T1000 (cell line): ENCODE data around the gene FAM53B.

Source experiments
- DNase-seq: peaks from one replicate; lab custom pipeline; 2025; ENCODE audit warnings: mixed read lengths; lab: John Stamatoyannopoulos, UW

FAM53B gene

GRCh38 chr10:124645467-124646095 is 98.6 kb downstream of the FAM53B start:
- no peak for DNase-seq

GRCh38 chr10:124644771-124645415 is 99.3 kb downstream of the FAM53B start:
- no peak for DNase-seq

- DNase-seq, result no peak
Observed at GRCh38 chr10:124644236-124644635, 99.9 kb downstream of the FAM53B start.

- no peak for DNase-seq
Observed at GRCh38 chr10:124643330-124644009, 100.7 kb downstream of the FAM53B start.

- DNase-seq, result no peak
Observed at GRCh38 chr10:124642088-124642710, 102.0 kb downstream of the FAM53B start.

GRCh38 chr10:124641282-124642087 is 102.7 kb downstream of the FAM53B start:
- no peak for DNase-seq

- DNase-seq, result no peak
Observed at GRCh38 chr10:124640538-124641231, 103.5 kb downstream of the FAM53B start.

- no peak for DNase-seq
Observed at GRCh38 chr10:124640056-124640455, 104.1 kb downstream of the FAM53B start.

- no peak for DNase-seq
Observed at GRCh38 chr10:124639646-124640045, 104.5 kb downstream of the FAM53B start.

- DNase-seq, result no peak
Observed at GRCh38 chr10:124639206-124639605, 105.0 kb downstream of the FAM53B start.

GRCh38 chr10:124637746-124638145 is 106.4 kb downstream of the FAM53B start:
- no peak for DNase-seq

- DNase-seq, result no peak
Observed at GRCh38 chr10:124637091-124637700, 107.0 kb downstream of the FAM53B start.

- DNase-seq, result no peak
Observed at GRCh38 chr10:124636271-124636995, 107.7 kb downstream of the FAM53B start.

GRCh38 chr10:124632566-124632965 is 111.6 kb downstream of the FAM53B start:
- DNase-seq, result no peak

GRCh38 chr10:124632064-124632531 is 112.1 kb downstream of the FAM53B start:
- DNase-seq, result no peak

- DNase-seq, result no peak
Observed at GRCh38 chr10:124630551-124630950, 113.6 kb downstream of the FAM53B start.

GRCh38 chr10:124629842-124630241 is 114.3 kb downstream of the FAM53B start:
- DNase-seq, result no peak

- no peak for DNase-seq
Observed at GRCh38 chr10:124629415-124629814, 114.8 kb downstream of the FAM53B start.

- no peak for DNase-seq
Observed at GRCh38 chr10:124628676-124629021, 115.5 kb downstream of the FAM53B start.
